A549 (cell line): ENCODE results near the gene CUTA.

Experiments used
- CHD4 ChIP-seq: fragments of 200-600 bp; sonication (generic); IDR thresholded peaks from 2 replicates; pipeline ENCODE4 v1.6.1; 2016; ENCODE audit warnings: antibody characterized with exemption, mild to moderate bottlenecking, borderline replicate concordance
- CTCF ChIP-seq: fragments of >200 bp; sonication (Bioruptor Twin); formaldehyde crosslinking; IDR thresholded peaks from 3 replicates; pipeline ENCODE4 v1.5.1; 2016
- HDAC2 ChIP-seq: fragments of 200-600 bp; sonication (generic); IDR thresholded peaks from 2 replicates; pipeline ENCODE4 v1.6.1; 2016
- NR3C1 ChIP-seq: fragments of >200 bp; sonication (Bioruptor Twin); formaldehyde crosslinking; IDR thresholded peaks from 3 replicates; pipeline ENCODE4 v1.6.1; 2017
- PHF8 ChIP-seq: fragments of 200-600 bp; sonication (generic); IDR thresholded peaks from 2 replicates; pipeline ENCODE4 v1.6.1; 2016; ENCODE audit warnings: low read depth, mild to moderate bottlenecking, antibody characterized with exemption, moderate library complexity, borderline replicate concordance
- USF2 ChIP-seq: fragments of 450-650 bp; IDR thresholded peaks from 2 replicates; pipeline ENCODE4 v1.6.1; 2014; ENCODE audit warnings: antibody characterized with exemption
- ZC3H11A ChIP-seq: fragments of 450-650 bp; IDR thresholded peaks from 2 replicates; pipeline ENCODE4 v1.6.1; 2014; ENCODE audit warnings: antibody characterized with exemption, mild to moderate bottlenecking
- ZNF302 ChIP-seq: fragments of 250-450 bp; sonication (Bioruptor Pico); IDR thresholded peaks from 2 replicates; pipeline ENCODE4 v1.9.0; 2021; ENCODE audit warnings: inconsistent platforms, mild to moderate bottlenecking, moderate library complexity

- TF ChIP-seq ZNF302 (CRISPR knock-in tag) = no peak
- no peak for TF ChIP-seq NR3C1
- TF ChIP-seq CTCF = no peak
- TF ChIP-seq ZC3H11A = no peak
- no peak for TF ChIP-seq USF2
- TF ChIP-seq CHD4 = no peak
- no peak for TF ChIP-seq PHF8
- no peak for TF ChIP-seq HDAC2
These were observed 17.1 kb upstream of the CUTA start for GRCh38 chr6:33434961-33435360.
